HG03521 (cell line): ENCODE results near the gene ZFP64.
"Not testable (repeated sequence)": the region's sequence is repeated elsewhere in the genome, so short reads cannot be mapped to it uniquely, and the experiment has no call there.

Experiments used
- ATAC-seq: cut with Tn5 transposase; IDR thresholded peaks from one replicate; pipeline ENCODE4 v1.9.1; 2021; ENCODE audit warnings: mild to moderate bottlenecking, moderate library complexity; ENCODE audit not compliant: unreplicated experiment

Gene ZFP64

GRCh38 chr20:52191132-52191915 lies at the start of gene ZFP64:
Gene ZFP64, minus strand, starts transcription at chr20:52191779. Its CDS starts 143 bp downstream, at chr20:52191636.
- peak; percentile 73 for ATAC-seq

GRCh38 chr20:52240802-52241201 lies 49.2 kb upstream of the ZFP64 start:
- no peak for ATAC-seq

DNA sequence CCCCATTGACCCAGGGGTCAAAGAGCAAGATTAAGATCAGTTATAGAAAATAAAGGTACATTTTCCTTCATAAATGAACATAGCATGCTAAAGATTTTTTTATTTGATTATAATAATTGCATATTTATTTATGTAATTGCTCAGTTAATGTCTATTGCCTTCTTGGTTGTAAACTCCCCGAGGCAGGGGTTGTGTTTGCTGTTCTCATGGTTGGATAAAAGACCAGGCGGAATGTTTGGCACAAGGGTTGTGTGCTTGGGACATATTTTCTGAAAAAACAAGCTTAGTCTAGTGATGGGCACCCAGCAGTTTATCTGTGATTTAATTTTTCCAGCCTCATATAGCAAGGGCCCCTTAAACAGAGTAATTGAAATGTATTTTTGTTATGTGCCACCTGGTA lies 47.5 kb upstream of the ZFP64 start:
- ATAC-seq = no peak

DNA sequence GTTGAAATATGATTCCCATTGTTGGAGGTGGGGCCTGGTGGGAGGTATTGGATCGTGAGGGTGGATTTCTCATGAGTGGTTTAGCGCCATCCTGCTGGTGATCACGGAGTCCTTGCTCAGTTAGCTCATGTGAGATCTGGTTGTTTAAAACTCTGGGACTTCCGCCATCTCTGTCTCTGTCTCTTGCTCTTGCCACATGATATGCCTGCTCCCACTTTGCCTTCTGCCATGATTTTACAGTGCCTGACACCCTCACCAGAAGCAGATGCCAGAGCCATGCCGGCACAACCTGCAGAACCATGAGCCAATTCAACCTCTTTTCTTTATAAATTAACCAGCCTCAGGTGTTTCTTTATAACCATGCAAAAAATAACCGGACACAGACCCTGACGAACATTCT lies 44.7 kb upstream of the ZFP64 start:
- no peak for ATAC-seq

GRCh38 chr20:52235129-52235528 lies 43.5 kb upstream of the ZFP64 start:
- no peak for ATAC-seq

DNA sequence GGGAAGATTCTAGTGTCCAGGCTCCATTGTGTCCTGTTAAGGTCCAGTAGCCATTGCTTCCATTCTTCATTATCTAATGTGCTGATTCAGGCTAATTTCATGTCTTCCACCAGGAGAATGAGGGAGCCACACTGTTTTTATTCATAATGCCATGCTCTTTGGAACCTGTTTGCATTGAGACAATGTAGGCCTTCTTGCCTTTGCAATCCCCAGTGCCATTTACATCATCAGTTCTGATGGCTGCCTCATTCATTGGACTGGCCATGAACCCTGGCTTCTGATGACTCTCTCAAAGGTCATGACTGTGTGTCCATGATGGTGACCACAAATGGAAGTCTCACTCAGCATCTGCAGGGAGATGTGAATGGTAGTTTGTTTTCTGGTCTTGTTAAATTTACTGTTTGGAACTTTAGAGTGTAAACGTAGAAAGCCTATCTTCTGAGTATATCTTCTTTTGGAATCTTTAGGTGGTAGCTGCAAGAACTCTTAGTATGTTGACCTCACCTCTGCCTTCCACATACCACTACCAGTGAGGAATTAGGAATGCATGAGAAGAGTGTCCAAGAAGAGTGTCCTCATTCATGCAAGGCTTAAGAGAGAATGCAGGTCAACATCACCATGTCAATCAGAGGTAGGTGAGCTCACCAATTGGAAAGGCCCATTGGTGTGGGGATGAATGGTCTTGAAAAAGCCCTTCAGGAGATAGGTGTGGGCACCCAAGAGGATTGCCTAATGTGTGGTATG lies 42.9 kb upstream of the ZFP64 start:
- ATAC-seq = no peak

GRCh38 chr20:52231230-52231746 lies 39.7 kb upstream of the ZFP64 start:
- ATAC-seq = no peak

- no peak for ATAC-seq
These were observed 38.8 kb upstream of the ZFP64 start for GRCh38 chr20:52230409-52230808.

DNA sequence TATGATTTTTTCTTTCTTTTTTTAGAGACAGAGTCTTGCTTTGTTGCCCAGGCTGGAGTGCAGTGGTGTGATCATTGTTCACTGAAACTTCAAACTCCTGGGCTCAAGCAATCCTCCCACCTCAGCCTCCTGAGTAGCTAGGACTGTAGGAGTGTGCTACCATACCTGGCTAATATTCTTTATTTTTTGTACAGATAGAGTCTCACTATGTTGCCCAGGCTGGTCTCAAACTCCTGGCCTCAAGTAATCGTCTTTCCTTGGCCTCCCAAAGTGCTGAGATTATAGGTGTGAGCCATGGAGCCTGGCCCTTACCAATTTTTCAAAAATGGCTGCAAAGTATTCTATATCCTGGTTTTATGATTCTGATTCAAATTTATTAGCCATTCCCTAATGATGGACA lies 37.8 kb upstream of the ZFP64 start:
- ATAC-seq = not testable (repeated sequence)

- ATAC-seq = no peak
These were observed 34.8 kb upstream of the ZFP64 start for GRCh38 chr20:52226370-52226769.

DNA sequence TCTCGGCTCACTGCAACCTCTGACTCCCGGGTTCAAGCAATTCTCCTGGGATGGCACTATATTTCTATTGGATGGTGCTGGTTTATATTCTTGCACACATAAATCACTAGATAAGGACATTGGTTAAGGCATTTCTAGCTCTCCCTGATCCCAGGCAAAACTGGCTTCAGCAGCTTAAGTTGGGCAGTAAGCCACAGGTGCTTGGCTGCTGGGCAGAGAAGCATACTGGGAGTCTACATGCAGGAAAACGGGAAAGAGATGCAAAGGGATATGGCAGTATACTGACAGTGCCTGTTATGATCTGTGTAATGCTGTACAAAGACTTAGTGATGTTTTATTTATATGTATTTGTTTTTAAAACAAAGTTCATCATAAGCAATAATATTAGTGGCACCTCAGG lies 33.3 kb upstream of the ZFP64 start:
- ATAC-seq = no peak

DNA sequence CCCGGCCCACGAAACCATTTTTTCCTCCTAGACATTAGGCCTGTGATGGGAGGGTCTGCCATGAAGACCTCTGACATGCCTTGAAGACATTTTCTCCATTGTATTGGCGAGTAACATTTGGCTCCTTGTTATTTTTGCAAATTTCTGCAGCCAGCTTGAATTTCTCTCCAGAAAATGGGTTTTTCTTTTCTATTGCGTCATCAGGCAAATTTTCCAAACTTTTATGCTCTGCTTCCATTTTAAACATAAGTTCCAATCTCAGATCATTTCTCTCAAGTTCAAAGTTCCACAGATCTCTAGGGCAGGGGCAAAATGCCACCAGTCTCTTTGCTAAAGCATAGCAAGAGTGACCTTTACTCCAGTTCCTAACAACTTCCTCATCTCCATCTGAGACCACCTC lies 29.8 kb upstream of the ZFP64 start:
- not testable (repeated sequence) for ATAC-seq

- ATAC-seq = not testable (repeated sequence)
These were observed 29.3 kb upstream of the ZFP64 start for GRCh38 chr20:52220891-52221290.

GRCh38 chr20:52219441-52219840 lies 27.9 kb upstream of the ZFP64 start:
- no peak for ATAC-seq

GRCh38 chr20:52217689-52218395 lies 26.3 kb upstream of the ZFP64 start:
- ATAC-seq = no peak

GRCh38 chr20:52213995-52214394 lies 22.4 kb upstream of the ZFP64 start:
- no peak for ATAC-seq

DNA sequence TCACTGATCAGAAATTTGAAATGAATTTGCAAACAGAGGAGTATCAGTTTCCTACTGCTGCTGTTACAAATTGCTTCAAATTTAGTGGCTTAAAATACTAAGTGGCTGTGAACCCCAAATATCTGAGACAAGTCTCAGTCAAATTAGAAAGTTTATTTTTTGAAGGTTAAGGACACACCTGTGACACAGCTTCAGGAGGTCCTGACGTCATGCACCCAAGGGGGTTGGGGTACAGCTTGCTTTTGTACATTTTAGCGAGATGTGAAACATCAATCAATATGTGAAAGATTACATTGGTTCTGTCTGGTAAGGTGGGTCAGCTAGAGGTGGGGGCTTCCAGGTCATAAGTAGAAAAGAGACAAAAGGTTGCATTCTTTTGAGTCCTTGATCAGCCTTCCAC lies 21.4 kb upstream of the ZFP64 start:
- no peak for ATAC-seq

DNA sequence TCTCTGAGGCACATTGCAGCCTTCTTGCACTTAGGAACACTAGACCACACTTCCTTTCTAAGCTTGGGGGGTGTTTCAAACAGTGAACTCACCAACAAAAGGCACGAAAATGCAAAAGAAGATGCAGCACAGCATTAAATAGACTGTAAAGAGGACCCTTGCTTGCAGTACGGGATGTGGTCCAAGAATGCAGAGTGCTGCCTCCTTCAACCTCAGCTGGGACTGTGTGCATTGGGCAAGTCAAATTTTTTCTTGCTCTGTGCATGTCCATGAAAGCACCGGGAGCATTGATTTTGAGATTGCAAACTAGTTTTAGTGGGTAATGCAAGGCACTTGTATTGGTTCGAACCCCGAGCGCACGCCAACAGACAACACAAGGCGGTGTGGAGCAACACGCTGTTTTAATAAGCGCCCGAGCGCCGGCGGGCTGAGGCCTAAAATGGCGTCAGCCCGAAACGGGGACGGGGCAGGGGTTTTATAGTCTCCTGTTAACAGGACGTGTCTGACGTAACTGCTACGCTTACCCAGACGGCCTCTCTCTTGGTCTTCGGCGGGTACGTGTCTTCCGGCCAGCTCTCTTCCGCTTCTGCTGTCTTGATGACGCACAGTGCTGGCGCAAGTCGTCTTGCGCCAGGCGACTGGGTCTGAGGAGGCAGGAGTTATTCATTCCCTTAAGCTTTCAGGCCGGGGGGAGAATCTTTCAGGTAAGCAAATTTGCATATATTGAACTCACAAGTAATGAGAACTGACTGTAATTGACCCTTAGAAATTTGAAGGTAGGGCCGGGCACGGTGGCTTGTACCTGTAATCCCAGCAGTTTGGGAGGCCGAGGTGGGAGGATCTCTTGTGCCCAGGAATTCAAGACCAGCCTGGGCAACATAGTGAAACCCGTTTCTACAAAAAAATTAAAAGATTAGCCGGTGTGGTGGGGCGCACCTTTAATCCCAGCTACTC lies 18.7 kb upstream of the ZFP64 start:
- ATAC-seq = no peak

- ATAC-seq = no peak
These were observed 17.6 kb upstream of the ZFP64 start for GRCh38 chr20:52209154-52209571.
